K562 (cell line): Measurements from ENCODE around the gene RPS17. TPM values are rescaled to one million over a fixed set of nuclear protein-coding genes. Genes with fewer than 3 reads are reported as not detected.

Experiments
- ATAC-seq: fragments of 200-7000 bp; cut with Tn5 transposase; 3 replicates; pipeline ENCODE4 v1.9.1; 2020; ENCODE audit warnings: moderate library complexity
- BruUV-seq: library from RNA; stranded (reverse); fragments of 400-500 nt; replicated peaks from 2 replicates; lab custom pipeline; 2021; lab: Mats Ljungman, UMichigan
- CTCF ChIA-PET: fragments of 300-600 bp; formaldehyde crosslinking; extraction: SDS; loops from one replicate; lab custom pipeline; 2021; ENCODE audit warnings: low intra/inter-chr PET ratio; lab: Yijun Ruan, JAX
- POLR2A ChIA-PET: fragments of 300-600, 350-650 bp; sonication (Branson Sonifier 250); formaldehyde crosslinking; extraction: SDS; loops from one replicate; lab custom pipeline; 2021; ENCODE audit warnings: antibody characterized with exemption, inconsistent platforms; lab: Yijun Ruan, JAX
- DNase-seq, 4 experiments: peaks; one replicate each; pipeline versions ENCODE4 v3.0.0 to v3.0.0-alpha.2; 2011 to 2018; ENCODE audit warnings: low spot score in 3 of 4, mixed read lengths in 3 of 4; ENCODE audit errors: extremely low read depth in 1 of 4
- FAIRE-seq: peaks from 2 replicates; lab custom pipeline; 2011; peaks lifted over from hg19 to GRCh38; lab: Jason Lieb, UNC
- H2AFZ ChIP-seq: 2 replicates; pipeline ENCODE4 v1.6.0; 2011; ENCODE audit warnings: low read depth, low read length, control low read depth, inconsistent platforms
- H3K27ac ChIP-seq: fragments of 200-600 bp; 3 replicates; pipeline ENCODE4 v1.8.0; 2011; ENCODE audit warnings: low read depth, mild to moderate bottlenecking, control low read depth, inconsistent platforms, low read length, moderate library complexity, mixed read lengths; ENCODE audit errors: extremely low read depth
- H3K27me3 ChIP-seq, 2 experiments: fragments of 300-600 bp in 1 of 2; 2 replicates in 1 of 2; 3 replicates in 1 of 2; pipeline versions ENCODE4 v1.6.0 to v1.8.0; 2011; ENCODE audit warnings: inconsistent platforms in 2 of 2, low read length in 2 of 2, mild to moderate bottlenecking in 1 of 2, mixed read lengths in 1 of 2, moderate library complexity in 1 of 2; ENCODE audit not compliant: control insufficient read depth in 2 of 2, insufficient read depth in 2 of 2
- H3K36me3 ChIP-seq: fragments of 300-600 bp; 3 replicates; pipeline ENCODE4 v1.8.0; 2011; ENCODE audit warnings: mild to moderate bottlenecking, low read length, inconsistent platforms; ENCODE audit not compliant: control insufficient read depth, insufficient read depth
- H3K4me1 ChIP-seq, 2 experiments: fragments of 200-600 bp in 1 of 2; replicated peaks in 1 of 2; 2 replicates in 1 of 2; 3 replicates in 1 of 2; pipeline versions ENCODE4 v1.5.1 to v1.8.0; 2011; ENCODE audit warnings: inconsistent platforms in 2 of 2, low read length in 2 of 2, mild to moderate bottlenecking in 1 of 2, mixed read lengths in 1 of 2, moderate library complexity in 1 of 2; ENCODE audit not compliant: control insufficient read depth in 2 of 2, insufficient read depth in 2 of 2
- H3K4me2 ChIP-seq: 2 replicates; pipeline ENCODE4 v1.6.1; 2011; ENCODE audit warnings: low read length, control low read depth, inconsistent platforms, mixed read lengths; ENCODE audit not compliant: insufficient read depth
- H3K4me3 ChIP-seq: fragments of 200-600 bp; sonication (generic), shearing (Covaris generic); 2 replicates; pipeline ENCODE4 v1.5.1; 2016; ENCODE audit warnings: control low read depth, inconsistent platforms
- H3K79me2 ChIP-seq: fragments of 200-600 bp; 3 replicates; pipeline ENCODE4 v1.8.0; 2011; ENCODE audit warnings: low read length, inconsistent platforms; ENCODE audit not compliant: control insufficient read depth, insufficient read depth
- H3K9ac ChIP-seq, 2 experiments: 2 replicates each; pipeline versions ENCODE4 v1.6.0 to v1.6.1; 2011; ENCODE audit warnings: low read depth in 2 of 2, low read length in 2 of 2, control low read depth in 1 of 2, inconsistent platforms in 1 of 2, mild to moderate bottlenecking in 1 of 2, mixed read lengths in 1 of 2; ENCODE audit not compliant: insufficient read depth in 1 of 2
- H3K9me1 ChIP-seq: one replicate; pipeline ENCODE4 v1.6.0; 2011; ENCODE audit warnings: inconsistent platforms, mild to moderate bottlenecking, low read length, moderate library complexity; ENCODE audit not compliant: control insufficient read depth, insufficient read depth
- H3K9me3 ChIP-seq: replicated peaks from 2 replicates; pipeline ENCODE4 v1.5.1; 2011; ENCODE audit warnings: low read depth, low read length, inconsistent platforms; ENCODE audit not compliant: control insufficient read depth, insufficient read depth
- H4K20me1 ChIP-seq: replicated peaks from 2 replicates; pipeline ENCODE4 v1.6.1; 2011; ENCODE audit warnings: low read length, inconsistent platforms, mixed read lengths; ENCODE audit not compliant: control insufficient read depth, insufficient read depth
- BRF1 ChIP-seq: IDR thresholded peaks from 3 replicates; pipeline ENCODE4 v1.6.1; 2011; ENCODE audit warnings: borderline replicate concordance, mild to moderate bottlenecking; ENCODE audit not compliant: insufficient read length; ENCODE audit errors: extremely low read depth
- FOXP1 ChIP-seq: sonication (generic); formaldehyde crosslinking; IDR thresholded peaks from 2 replicates; pipeline ENCODE4 v1.8.0; 2022; ENCODE audit warnings: mild to moderate bottlenecking, missing genetic modification reagents
- MED1 ChIP-seq: sonication (generic); formaldehyde crosslinking; IDR thresholded peaks from 2 replicates; pipeline ENCODE4 v1.8.1; 2023; ENCODE audit warnings: missing genetic modification reagents, borderline replicate concordance
- MTA2 ChIP-seq: fragments of 450-650 bp; IDR thresholded peaks from 2 replicates; pipeline ENCODE4 v1.6.1; 2016; ENCODE audit warnings: low read depth
- NCOA4 ChIP-seq: fragments of 450-650 bp; IDR thresholded peaks from 2 replicates; pipeline ENCODE4 v1.6.1; 2018; ENCODE audit warnings: mild to moderate bottlenecking; ENCODE audit not compliant: partially characterized antibody
- NCOR1 ChIP-seq: fragments of 450-650 bp; IDR thresholded peaks from 2 replicates; pipeline ENCODE4 v1.6.1; 2016; ENCODE audit warnings: mild to moderate bottlenecking, moderate library complexity
- PTRF ChIP-seq: fragments of 450-650 bp; IDR thresholded peaks from 2 replicates; pipeline ENCODE4 v1.6.1; 2016; ENCODE audit warnings: mild to moderate bottlenecking, missing genetic modification characterization, missing compliant biosample characterization
- ZBTB49 ChIP-seq: sonication (generic); formaldehyde crosslinking; IDR thresholded peaks from 2 replicates; pipeline ENCODE4 v1.8.0; 2022; ENCODE audit warnings: missing genetic modification reagents, mild to moderate bottlenecking, borderline replicate concordance
- ZNF212 ChIP-seq: fragments of 450-650 bp; formaldehyde crosslinking; IDR thresholded peaks from 2 replicates; pipeline ENCODE4 v1.4.0; 2020; ENCODE audit warnings: mild to moderate bottlenecking
- WGBS: fragments of 100-300 bp; shearing (Covaris generic); methylation state at CpG from one replicate; pipeline ENCODE4 v1.1.6; 2016; ENCODE audit warnings: low coverage, mixed read lengths; ENCODE audit not compliant: insufficient coverage; ENCODE audit errors: missing lambda C conversion rate; 5-methylcytosine and 5-hydroxymethylcytosine counted together
- in situ Hi-C: fragments of 300-500 bp; cut with MboI; formaldehyde crosslinking; loops from 4 replicates; pipeline ENCODE4 v1.15.0; 2018; ENCODE audit warnings: inconsistent platforms, mixed read lengths
- intact Hi-C: fragments of 100-400 bp; cut with micrococcal nuclease; formaldehyde crosslinking; loops from 2 replicates; pipeline ENCODE4 v1.14.2; 2022
- polyA plus RNA-seq, 8 experiments: library from polyadenylated mRNA; depleted of rRNA in 4 of 8; stranded (reverse) in 5 of 8; unstranded in 3 of 8; fragments of >200 nt; fragmentation: Nextera tagmentation in 2 of 8; fragmentation: Illumina TruSeq in 1 of 8; extraction: Ambion mirVana in 2 of 8; extraction: Trizol in 1 of 8; gene quantifications; 2 replicates each; pipeline versions ENCODE4 v1.2.1 to v1.2.3, GENCODE V29; 2011 to 2014; ENCODE audit warnings: inconsistent platforms in 1 of 8, missing spikeins in 1 of 8
- total RNA-seq, 7 experiments: library from RNA; depleted of rRNA in 6 of 7; stranded (reverse); fragments of >200 nt in 6 of 7; fragmentation: Illumina TruSeq in 2 of 7; extraction: Trizol in 2 of 7; gene quantifications; 2 replicates each; pipeline versions ENCODE4 v1.2.1 to v1.2.3, GENCODE V29; 2011 to 2021; ENCODE audit warnings: low replicate concordance in 1 of 7

The RPS17 gene
- total and polyA plus RNA-seq, 9 of the 15 experiments (the other 6 are each of a cell fraction or from before 2014, with no cell fraction given), result 1,988 to 6,515 (median 5,229) TPM

DNA sequence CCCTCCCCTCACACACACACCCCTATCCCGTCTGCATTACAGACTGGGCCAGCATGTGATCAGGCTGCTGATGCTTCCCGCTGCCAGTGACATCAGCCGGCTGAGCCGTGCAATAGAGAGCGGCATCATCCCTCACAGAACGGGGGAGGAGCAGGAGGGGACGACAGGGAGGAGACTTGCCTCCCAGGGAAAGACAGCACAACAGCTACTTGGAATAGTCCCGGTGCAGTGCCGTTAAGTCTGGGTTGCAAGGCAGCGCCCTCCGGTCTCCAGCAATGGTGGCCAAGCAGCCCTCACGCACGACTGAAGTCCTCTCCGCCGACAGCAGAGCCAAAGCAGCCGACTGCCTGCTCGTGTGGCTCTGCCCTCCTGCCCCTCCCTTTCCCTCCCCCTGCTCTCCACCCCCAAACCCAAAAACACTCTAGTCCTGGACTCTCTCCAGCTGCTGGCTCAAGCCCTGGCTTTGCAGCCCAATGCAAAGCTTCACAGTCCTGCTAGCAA is 31.5 kb upstream of the RPS17 start (continued):
- TF ChIP-seq PTRF (tag), result no peak

DNA sequence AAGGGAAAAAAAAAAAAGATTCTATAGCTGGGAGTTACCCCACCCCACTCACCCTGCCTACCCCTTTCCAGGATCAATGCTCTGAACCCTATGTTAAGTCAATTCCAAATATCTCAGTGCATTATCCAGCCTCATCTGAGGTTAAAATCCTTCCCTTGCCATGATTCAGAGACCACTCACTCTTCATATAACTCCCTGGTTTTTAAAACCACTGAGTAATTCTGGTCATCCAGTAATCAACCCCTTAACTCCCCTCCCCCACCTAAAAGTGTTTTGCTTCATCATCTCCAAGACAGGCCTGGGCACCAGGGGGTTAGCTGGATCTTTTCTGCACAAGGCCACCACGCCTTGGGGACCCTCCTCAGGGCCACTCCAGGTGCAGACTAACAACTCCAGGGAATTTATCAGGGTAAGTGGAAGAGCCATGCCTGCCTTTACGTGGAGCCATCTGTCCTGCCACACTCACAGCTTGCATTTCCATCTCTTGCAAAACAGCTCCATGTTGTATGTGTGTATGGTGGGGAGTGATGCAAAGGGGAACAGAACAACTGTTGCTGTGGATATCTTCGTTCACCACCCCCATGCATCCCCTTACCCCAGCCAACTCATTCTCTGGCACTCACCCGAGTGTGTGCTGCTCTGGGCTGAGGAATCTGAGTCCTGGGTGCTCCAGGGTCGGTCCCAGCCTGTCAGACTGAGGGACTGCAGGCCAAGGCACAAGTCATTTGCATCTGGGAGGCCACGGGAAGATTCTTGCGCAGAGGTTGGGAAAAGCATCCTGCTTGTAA is 30.7 kb upstream of the RPS17 start:
- ChIA-PET POLR2A (interaction anchor here (1.0 to 1.8 kb wide), 2 partner anchors 31 to 63 kb away, joined by 3 read pairs; partner anchors contain the start of gene RPS17), CTCF (no interaction called here)
- Histone ChIP-seq H2AFZ (no peak overlapping the region), H4K20me1 (peaks cover 10% of the 10 kb centered on the region), H3K79me2 (no peaks in the 10 kb centered on the region; the same call in 2 of the 3 replicates), H3K9ac (peak overlapping the region in 1 of 2 experiments; percentile 18; a peak in 2 of 4 replicates), H3K27me3 (no peaks in the 10 kb centered on the region), H3K9me1 (peaks cover 4% of the 10 kb centered on the region), H3K27ac (no peak overlapping the region), H3K4me3 (no peak overlapping the region), H3K4me2 (no peak overlapping the region), H3K4me1 (peaks cover 25 to 41% of the 10 kb centered on the region in 2 experiments; a peak in 4 of 5 replicates), H3K9me3 (no peaks in the 10 kb centered on the region), H3K36me3 (peaks cover 47% of the 10 kb centered on the region; the same call in 2 of the 3 replicates)
- no peak for FAIRE-seq
- in situ Hi-C loops (no loop called here), intact Hi-C loops (no loop called here)
- no TSS peak for BruUV-seq
- TF ChIP-seq MTA2 (no peak), FOXP1 (CRISPR knock-in tag) (no peak), BRF1 (no peak), ZBTB49 (CRISPR knock-in tag) (no peak), NCOR1 (no peak), NCOA4 (no peak), ZNF212 (no peak), MED1 (CRISPR knock-in tag) (no peak)
- DNase-seq, result no peak
- 78% methylated on average over 7 of the region's 7 CpGs for WGBS
- ATAC-seq, result no peak
